ENCODE data around the gene LAMP1.
"Not testable (repeated sequence)": the region's sequence is repeated elsewhere in the genome, so short reads cannot be mapped to it uniquely, and the experiment has no call there.

The LAMP1 gene

GRCh38 chr13:113356596-113356995 lies 59.6 kb downstream of the LAMP1 start:
- no peak for DNase-seq (ENCODE audit: low read depth)

- no peak for DNase-seq (ENCODE audit: low read depth)
Observed at GRCh38 chr13:113357529-113357928, 60.5 kb downstream of the LAMP1 start.

DNA sequence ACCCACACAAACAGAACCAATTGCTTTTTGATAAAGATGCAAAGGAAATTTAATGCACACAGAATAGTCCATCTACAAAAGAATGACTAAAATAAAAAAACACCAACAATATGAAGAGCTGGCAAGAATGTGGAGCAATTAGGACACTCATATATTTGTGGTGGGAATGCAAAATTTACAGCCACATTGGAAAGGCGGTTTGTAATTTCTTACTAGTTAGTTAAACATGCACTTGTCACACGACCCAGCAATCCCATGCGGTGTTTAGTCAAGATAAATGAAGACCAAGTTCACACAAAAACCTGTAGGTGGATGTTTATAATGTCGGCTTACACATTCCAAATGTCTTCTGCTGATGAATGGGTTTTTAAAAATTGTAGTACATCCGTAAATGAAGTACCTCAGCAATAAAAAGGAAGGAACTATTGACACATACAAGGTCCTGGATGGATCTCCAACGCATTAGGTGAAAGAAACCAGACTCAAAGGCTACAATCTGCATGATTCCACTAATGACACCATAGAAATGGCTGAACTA lies 61.7 kb downstream of the LAMP1 start:
- no peak for DNase-seq (ENCODE audit: low read depth)

DNA sequence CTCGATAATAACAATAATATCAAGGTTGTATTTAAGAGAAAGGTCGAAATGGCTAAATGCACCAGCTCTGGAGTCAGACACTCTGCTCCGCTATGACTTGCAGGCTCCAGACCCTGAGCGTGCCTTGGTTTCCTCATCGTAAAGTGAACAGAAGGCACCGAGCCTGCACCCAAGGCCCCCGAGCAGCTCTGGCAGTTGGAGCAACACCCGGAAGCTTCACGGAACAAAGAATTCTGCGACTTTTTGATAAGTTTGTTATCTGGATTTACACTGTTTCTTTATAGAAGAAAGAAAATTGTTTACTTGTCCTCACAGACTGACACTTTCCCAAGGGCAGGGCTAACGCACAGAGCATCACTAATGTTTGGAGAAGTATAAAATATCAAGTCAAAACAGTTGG lies 62.5 kb downstream of the LAMP1 start:
- no peak for DNase-seq (ENCODE audit: low read depth)

DNA sequence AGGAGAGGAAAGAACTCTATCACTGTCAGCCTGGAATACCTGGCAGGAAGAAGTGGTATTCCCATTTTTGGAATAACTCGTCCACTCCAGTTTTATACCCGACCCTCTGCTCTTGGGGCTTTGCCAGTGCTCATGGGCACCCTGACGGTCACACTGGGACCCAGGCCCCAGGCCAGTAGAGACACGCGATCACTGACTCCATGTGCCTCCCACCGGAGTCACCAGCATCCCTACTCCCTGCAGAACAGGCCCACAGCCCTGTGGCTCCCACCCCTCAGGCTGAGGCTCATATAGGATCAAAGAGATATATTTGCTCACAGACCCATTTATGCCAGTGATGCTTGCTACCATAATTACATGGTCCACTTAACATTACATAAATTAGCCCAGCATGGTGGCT lies 63.4 kb downstream of the LAMP1 start:
- DNase-seq (ENCODE audit: low read depth) = no peak

- no peak for DNase-seq (ENCODE audit: low read depth)
Observed at GRCh38 chr13:113361406-113361805, 64.4 kb downstream of the LAMP1 start.

- DNase-seq (ENCODE audit: low read depth) = no peak
Observed at GRCh38 chr13:113364311-113364889, 67.4 kb downstream of the LAMP1 start.

DNA sequence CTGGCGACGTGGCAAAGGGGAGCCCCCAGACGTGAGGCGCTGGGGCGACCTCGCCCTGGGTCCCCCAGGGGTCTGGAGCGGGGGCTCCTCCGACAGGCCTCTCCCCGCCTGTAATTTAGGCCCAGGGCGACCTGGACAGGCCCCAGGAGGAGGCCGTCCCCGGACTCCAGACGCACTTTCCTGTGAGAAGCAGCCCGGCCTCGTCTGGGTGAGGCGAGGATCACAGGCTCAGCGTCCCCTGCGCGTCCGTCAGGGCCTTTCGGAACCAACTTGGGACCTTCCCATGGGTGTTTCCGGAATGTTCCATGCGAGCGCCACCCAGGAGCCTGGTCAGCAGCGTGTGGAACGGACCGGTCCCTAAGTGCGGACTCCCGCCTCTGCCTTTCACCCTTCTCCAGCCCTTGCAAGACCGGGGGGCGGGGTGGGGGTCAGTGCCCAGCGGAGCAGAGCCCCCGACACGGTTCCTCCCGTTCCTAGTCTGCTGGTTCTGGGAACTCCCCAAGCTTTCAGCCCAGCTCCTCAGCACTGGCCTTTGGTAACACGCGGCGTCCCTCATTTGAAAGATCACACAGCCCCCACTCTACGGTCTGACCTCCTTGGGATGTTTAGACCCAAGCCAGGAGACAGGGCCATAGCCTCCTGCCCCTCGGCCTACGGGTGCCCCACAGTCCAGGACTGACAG lies 68.0 kb downstream of the LAMP1 start:
- DNase-seq (ENCODE audit: low read depth) = no peak

DNA sequence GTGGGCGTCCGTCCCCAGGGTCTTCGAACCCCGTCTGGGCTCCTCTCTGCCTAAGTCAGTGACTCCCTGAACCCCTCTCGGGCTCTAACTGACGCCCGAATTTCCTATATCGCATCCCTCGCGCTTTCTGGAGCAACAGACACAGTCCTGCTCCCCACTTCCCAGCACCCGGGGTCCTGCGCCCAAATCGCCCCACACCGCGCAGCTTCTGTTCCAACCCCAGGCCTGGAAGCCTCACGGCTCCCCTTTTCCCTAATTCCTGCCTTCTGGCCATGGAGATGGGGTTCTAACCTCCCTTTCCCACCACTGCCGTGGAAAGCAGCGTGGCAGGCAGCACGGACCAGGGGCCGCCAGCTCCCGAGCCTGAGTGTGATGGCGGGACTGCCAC lies 68.5 kb downstream of the LAMP1 start:
- no peak for DNase-seq (ENCODE audit: low read depth)

DNA sequence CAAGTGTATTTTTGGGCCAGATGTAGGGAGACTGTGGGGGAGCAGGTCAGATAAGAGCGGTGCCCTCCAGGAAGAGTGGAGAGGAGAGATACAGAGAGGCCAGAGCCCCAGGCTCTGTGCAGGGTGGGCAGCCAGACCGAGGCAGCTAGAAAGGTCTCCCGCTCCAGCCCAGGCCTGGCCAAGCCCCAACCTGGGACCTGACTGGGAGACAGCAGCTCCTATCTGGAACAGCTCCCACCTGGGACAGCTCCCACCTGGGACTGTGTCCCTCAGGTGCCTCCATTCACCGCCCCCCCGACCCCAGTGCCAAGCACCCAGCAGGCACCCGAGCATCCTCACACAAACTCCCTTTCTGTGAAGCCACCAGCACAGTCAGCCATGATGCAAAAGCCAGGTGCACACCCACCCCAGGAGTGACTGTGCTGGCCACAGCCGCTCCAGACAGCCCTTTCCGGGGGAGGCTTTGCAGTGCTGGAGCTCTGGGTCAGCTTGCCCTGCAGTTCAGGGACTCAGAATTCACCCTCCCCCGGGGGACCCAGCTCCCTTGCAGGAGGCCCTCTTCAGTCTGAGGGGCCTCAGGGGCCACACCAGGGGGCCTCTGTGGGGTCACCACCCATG lies 69.0 kb downstream of the LAMP1 start:
- no peak for DNase-seq (ENCODE audit: low read depth)

DNA sequence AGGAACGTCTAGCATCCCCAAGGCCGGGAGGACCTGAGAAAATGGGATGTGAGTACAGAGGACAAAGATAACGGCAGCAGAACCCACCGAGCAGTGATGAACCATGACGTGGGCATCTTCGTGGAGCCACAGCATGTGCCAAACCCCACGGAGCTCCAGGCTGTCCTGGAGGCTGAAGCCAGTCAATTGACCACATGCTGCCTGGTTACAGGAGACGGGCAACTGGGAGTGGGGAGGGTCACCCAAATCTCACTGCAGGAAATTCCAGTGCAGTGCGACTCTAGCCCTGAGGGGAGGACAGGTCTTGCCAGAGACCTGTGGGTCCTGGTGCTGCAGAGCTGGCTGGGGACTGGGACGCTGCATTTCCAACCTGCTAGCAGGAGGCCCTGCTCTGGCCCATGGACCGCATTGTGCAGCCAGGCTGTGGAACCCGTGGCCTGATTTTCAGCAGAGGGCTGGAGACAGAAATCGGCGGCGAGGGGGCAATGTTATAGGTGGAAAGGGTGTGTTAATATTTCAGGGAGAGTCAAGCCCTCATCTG lies 70.1 kb downstream of the LAMP1 start:
- DNase-seq (ENCODE audit: low read depth) = no peak

GRCh38 chr13:113367771-113368170 lies 70.7 kb downstream of the LAMP1 start:
- DNase-seq (ENCODE audit: low read depth) = no peak

DNA sequence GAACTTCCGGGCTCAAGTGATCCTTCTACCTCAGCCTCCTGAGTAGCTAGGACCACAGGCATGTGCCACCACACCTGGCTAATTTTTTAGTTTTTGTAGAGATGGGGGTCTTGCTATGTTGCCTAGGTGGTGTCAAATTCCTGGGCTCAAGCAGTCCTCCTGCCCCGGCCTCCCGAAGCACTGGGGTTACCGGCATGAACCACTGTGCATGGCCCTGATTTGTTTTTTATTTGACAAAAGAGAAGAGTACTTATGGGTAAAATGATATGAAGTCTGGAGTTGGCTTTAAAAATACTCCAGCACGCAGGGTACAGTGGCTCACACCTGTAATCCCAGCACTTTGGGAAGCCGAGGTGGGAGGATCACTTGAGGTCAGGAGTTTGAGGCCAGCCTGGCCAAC lies 71.3 kb downstream of the LAMP1 start:
- not testable (repeated sequence) for DNase-seq (ENCODE audit: low read depth)

DNA sequence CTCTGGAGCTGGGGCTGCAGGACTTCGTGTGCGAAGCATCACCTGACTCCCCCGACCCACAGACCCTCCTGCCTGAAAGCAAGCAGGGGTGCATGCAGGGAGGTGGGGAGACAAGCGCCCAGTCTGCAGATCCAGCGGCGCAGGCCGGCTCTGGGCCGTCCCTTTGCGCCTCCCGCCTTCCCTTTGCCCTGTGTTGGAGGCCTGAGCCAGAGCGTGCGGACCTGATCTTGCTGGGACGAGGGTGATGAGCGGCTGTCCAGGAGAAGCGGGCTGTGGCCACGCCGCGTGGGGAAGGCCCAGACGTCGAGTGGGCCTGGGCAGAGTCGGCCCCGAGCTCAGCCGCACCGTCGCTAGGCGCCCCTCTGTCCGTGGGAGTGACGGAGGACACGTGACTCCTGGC lies 72.2 kb downstream of the LAMP1 start:
- DNase-seq (ENCODE audit: low read depth) = no peak

DNA sequence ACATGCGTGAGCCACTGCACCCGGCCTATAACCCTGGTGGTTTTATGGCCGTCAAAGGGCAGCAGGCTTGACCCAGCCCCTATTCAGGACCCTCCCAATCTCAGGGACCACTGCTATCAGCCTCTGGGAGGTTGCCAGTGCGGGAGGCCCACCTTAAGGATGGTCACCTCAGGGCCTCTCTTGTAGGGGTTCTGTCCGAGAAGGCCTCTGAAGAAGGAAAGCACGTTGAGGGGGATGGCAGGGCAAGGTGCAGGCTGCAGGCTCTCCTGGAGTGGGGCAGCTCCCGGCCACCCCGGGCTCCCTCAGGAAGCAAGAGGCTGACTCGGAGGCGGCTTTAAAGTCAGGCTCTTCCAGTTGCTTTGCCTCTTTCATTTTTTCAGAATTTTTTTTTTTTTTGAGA lies 72.8 kb downstream of the LAMP1 start:
- DNase-seq (ENCODE audit: low read depth) = no peak

DNA sequence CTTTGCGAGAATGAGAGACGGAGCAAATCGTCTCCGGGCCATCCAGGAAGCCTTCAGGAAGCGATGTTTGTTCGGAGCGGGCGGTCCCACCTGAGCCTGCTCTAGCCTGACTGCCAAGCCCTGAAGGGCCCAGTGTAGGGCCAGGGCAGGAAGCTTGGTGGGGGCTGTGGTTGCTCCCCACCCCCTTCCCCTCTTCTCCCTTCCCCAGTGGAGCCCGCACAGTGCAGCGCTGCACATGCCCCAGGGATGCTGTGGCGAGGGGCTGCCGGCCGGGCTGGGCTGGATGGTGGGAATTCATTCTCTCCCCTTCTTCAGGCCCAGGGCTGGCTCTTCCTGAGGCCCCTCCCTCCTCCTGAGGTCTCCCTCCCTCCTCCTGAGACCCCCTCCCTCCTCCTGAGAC lies 74.0 kb downstream of the LAMP1 start:
- DNase-seq (ENCODE audit: low read depth) = no peak

DNA sequence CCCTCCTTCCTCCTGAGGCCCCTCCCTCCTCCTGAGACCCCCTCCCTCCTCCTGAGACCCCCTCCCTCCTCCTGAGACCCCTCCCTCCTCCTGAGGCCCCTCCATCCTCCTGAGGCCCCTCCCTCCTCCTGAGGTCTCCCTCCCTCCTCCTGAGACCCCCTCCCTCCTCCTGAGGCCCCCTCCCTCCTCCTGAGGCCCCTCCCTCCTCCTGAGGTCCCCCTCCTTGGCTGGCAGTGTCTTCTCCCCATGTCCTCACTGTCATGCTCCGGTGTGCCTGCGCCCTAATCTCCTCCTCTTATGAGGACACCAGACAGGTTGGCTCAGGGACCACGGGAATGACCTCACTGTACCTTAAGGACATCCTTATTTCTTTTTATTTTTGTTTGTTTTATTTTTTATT lies 74.7 kb downstream of the LAMP1 start:
- DNase-seq (ENCODE audit: low read depth) = not testable (repeated sequence)

Measured in stimulated activated CD4-positive, alpha-beta T cell treated with anti-CD3 and anti-CD28 coated beads, Interleukin-2, amount 100 ng/mL, for 4 hours (primary cell).